ENCODE data around the gene PRPSAP2. TPM values are rescaled to one million over a fixed set of nuclear protein-coding genes. Genes with fewer than 3 reads are reported as not detected.
"Not testable (repeated sequence)": the region's sequence is repeated elsewhere in the genome, so short reads cannot be mapped to it uniquely, and the experiment has no call there.

Gene PRPSAP2
- total RNA-seq, 1 donor from 2014 or later = 23.6 TPM

DNA sequence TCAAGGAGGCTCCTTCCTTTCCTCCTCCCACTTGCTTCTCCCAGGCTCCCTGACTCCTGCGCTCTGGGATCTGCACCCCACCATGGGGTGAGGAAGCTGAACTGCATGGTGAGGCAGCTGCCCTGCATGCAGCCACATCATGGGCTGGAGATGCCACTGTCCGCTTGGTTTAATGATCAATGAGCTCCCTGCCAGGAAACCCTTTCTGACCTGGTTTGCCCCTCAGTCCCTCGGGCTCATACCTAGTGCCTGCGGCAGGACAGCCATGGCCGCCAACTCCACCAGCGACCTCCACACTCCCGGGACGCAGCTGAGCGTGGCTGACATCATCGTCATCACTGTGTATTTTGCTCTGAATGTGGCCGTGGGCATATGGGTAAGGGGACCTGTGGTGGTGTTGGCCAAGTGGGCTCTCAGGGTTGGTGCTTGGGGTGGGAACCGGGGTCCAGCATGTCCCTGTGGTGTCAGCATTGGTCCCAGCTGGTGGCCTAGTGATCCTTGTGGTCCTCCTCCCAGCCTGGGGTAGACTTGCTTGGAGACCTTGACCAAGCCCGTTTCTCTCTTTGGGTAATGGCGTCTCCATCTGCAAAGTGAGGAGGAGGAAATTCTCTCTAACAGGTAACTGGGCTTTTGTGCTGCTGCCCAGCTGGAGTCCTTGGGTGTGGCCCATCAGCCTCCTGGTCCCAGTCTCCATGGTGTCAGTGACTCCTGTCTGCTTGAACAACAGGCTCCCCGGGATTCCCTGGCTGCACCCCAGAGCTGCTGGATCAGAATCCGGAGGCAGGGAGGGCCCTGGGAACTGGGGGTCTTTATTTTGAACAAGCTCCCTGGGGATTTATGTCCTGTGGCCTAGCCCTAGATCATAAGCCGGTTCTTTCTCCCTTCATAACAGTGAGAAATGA is 94.3 kb downstream of the PRPSAP2 start, which contains the start of gene SLC5A10:
Gene SLC5A10, plus strand, starts transcription at position 225 of the 902 bp plus-strand sequence. Its CDS starts 41 bp downstream, at position 266.
- TF ChIP-seq, protein P1, sequence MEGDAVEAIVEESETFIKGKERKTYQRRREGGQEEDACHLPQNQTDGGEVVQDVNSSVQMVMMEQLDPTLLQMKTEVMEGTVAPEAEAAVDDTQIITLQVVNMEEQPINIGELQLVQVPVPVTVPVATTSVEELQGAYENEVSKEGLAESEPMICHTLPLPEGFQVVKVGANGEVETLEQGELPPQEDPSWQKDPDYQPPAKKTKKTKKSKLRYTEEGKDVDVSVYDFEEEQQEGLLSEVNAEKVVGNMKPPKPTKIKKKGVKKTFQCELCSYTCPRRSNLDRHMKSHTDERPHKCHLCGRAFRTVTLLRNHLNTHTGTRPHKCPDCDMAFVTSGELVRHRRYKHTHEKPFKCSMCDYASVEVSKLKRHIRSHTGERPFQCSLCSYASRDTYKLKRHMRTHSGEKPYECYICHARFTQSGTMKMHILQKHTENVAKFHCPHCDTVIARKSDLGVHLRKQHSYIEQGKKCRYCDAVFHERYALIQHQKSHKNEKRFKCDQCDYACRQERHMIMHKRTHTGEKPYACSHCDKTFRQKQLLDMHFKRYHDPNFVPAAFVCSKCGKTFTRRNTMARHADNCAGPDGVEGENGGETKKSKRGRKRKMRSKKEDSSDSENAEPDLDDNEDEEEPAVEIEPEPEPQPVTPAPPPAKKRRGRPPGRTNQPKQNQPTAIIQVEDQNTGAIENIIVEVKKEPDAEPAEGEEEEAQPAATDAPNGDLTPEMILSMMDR (IDR thresholded peaks at IDR 0.05) = no peak
- Histone ChIP-seq H3K9me3 (no peaks in the 10 kb centered on the region), H3K27me3 (ENCODE audit: low read depth) (no peaks in the 10 kb centered on the region), H3K27ac (no peak within 1 kb of the TSS), H3K36me3 (no peaks in the 10 kb centered on the region), H3K4me3 (no peak within 1 kb of the TSS), H3K4me1 (no peaks in the 10 kb centered on the region)
- DNase-seq (no peak), ATAC-seq (no peak)
- intact Hi-C loops (cut with DNase I) = no loop called here

DNA sequence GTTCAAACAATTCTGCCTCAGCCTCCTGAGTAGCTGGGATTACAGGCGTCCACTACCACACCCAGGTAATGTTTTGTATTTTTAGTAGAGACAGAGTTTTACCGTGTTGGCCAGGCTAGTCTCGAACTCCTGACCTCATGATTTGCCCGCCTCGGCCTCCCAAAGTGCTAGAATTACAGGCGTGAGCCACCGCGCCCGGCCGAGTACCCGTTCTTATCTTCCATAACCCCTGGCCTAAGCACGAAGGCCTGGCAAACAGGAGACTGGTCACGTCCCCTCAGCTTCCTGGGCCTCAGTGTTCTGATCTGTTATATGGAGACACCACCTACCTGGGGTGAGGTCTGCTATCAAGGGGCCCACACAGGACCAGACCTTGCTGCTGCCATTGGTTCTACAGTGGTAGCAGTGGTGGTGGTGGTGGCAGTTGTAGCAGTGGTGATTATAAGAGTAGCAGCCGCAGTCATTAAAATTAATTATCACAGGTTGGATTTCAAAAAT is 95.3 kb downstream of the PRPSAP2 start:
- no peak for ATAC-seq
- Histone ChIP-seq H3K27ac (no peak overlapping the region), H3K9me3 (no peaks in the 10 kb centered on the region), H3K4me3 (no peak overlapping the region), H3K4me1 (no peaks in the 10 kb centered on the region), H3K36me3 (no peaks in the 10 kb centered on the region), H3K27me3 (ENCODE audit: low read depth) (no peaks in the 10 kb centered on the region)
- DNase-seq = no peak
- intact Hi-C loops (cut with DNase I) = no loop called here
- TF ChIP-seq, protein P1 (IDR thresholded peaks at IDR 0.05) = no peak

DNA sequence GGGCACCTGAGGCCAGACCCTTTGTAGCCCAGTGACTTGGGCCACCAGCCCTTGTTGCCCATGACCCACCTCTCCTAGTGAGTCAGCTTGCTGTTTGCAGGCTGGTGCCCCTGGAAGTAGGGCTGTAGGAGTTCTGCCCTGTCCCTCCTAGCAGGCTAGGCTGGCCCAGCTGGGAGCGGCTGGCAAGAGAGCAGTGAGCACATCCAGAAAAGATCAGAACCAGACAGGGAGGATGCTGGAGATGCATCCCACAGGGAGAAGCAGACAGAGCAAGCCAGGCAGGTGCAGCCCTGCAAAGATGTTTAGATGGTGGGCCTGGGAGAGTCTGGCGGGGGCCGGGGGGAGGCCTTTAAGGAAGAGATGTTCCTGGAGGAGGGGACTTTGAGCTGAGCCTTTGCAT is 96.4 kb downstream of the PRPSAP2 start:
- intact Hi-C loops (cut with DNase I) = no loop called here
- no peak overlapping the region for H3K4me3 ChIP-seq

DNA sequence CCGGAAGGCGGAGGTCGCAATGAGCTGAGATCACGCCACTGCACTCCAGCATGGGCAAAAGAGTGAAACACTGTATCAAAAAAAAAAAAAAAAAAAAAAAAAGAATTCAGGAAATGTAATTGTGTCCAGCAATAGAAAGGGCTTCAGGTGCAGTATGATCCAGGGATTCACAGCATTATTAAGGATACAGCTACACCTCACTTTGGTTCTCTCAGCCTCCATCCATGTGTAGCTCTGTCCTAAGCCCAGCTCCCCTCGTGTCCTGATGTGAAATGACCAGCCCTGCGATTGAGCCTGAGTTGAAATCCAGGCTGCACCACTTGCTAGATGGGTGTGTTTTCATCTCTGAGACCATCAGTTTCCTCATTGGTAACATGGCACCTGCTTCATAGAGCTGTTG is 97.1 kb downstream of the PRPSAP2 start:
- H3K27me3 ChIP-seq (ENCODE audit: low read depth) = no peaks in the 10 kb centered on the region
- intact Hi-C loops (cut with DNase I) = no loop called here
- H3K36me3 ChIP-seq = no peaks in the 10 kb centered on the region
- TF ChIP-seq, protein P1 (IDR thresholded peaks at IDR 0.05) = no peak
- no peaks in the 10 kb centered on the region for H3K9me3 ChIP-seq
- no peak overlapping the region for H3K4me3 ChIP-seq
- DNase-seq = no peak
- ATAC-seq = no peak
- no peak overlapping the region for H3K27ac ChIP-seq
- H3K4me1 ChIP-seq = no peaks in the 10 kb centered on the region

More for the DNA sequence above, 96.4 kb downstream of the PRPSAP2 start:
- TF ChIP-seq, protein P1 (IDR thresholded peaks at IDR 0.05) = no peak
- Histone ChIP-seq H3K27me3 (ENCODE audit: low read depth) (no peaks in the 10 kb centered on the region), H3K9me3 (no peaks in the 10 kb centered on the region), H3K36me3 (no peaks in the 10 kb centered on the region), H3K4me1 (no peaks in the 10 kb centered on the region), H3K27ac (no peak overlapping the region)
- no peak for ATAC-seq
- DNase-seq = no peak

DNA sequence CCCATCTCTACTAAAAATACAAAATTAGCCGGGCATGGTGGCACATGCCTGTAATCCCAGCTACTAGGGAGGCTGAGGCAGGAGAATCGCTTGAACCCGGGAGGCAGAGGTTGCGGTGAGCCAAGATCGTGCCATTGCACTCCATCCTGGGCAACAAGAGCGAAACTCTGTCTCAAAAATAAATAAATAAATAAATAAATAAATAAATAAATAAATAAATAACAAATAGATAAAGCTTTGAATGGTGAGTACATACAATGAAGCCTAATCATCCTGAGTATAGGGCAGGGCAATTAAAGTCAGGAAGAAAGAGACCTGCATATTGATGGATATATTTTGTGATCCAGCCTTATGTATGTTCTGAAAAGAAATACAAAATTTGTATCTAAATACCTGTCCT is 98.1 kb downstream of the PRPSAP2 start:
- H3K4me1 ChIP-seq; DNase-seq; H3K4me3 ChIP-seq; H3K27ac ChIP-seq; H3K36me3 ChIP-seq; H3K27me3 ChIP-seq (ENCODE audit: low read depth); intact Hi-C loops (cut with DNase I); H3K9me3 ChIP-seq; ATAC-seq: not testable (repeated sequence)

DNA sequence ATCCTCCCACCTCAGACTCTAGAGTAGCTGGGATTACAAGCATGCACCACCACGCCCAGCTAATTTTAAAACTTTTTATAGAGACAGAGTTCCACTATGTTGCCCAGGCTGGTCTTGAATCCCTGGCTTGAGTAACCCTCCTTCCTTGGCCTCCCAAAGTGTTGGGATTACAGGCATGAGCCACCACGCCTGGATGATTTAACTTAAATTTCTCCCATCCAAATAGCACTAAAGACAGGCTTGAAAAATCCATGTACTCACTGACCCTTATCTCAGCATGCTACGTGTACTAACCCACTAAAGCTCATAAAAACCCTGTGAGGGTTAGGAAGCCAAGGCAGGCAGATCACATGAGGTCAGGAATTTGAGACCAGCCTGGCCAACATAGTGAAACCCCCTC is 98.7 kb downstream of the PRPSAP2 start:
- DNase-seq (no peak), ATAC-seq (no peak)
- no peaks in the 10 kb centered on the region for H3K36me3 ChIP-seq
- no peaks in the 10 kb centered on the region for H3K9me3 ChIP-seq
- no peak overlapping the region for H3K27ac ChIP-seq
- intact Hi-C loops (cut with DNase I) = no loop called here
- TF ChIP-seq, protein P1 (IDR thresholded peaks at IDR 0.05) = no peak
- H3K27me3 ChIP-seq (ENCODE audit: low read depth) = no peaks in the 10 kb centered on the region
- peaks cover 6% of the 10 kb centered on the region for H3K4me1 ChIP-seq
- H3K4me3 ChIP-seq = no peak overlapping the region
